ENCODE results near the gene PLEKHM3. TPM values are rescaled to one million over a fixed set of nuclear protein-coding genes. Genes with fewer than 3 reads are reported as not detected.

PLEKHM3 gene
- total RNA-seq, 1 experiment from 2014 or later, result 9.3 TPM

DNA sequence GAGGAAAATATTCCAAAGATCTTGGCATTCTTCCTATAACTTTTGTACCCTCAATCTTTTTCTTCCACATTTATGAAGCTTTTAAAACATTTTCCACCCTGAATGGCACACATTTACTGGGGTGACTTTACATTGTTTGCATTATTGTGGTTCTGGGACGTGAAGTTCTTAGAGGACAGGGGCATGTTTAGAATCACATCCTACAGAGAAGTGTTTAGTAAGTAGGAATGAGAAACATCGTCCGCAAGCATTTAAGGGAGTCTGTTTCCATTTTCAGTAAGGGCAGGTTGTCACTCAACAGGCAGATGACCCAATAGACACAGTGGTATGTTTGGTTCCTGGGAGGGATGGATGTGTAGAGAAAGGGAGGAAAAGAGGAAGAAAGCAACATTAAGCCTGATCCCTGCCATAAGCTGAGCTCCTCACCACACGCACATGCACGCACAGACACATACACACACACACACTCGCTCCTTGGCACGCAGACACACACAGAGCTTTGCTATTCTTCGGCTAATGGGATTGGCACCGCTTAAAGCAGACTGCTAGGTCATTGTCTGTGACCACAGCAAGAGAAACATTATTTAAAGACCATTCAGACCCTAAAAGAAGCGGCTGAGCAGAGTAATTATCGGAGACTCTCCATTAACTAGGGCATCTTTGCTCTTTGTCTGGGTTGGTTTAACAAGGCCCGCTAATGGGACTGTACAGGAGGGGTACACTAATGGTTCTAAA lies 14.2 kb upstream of the PLEKHM3 start:
- intact Hi-C loops (cut with micrococcal nuclease; ENCODE audit: unreplicated experiment), result loop anchor here (1.0 to 10.0 kb wide), 4 partner anchors 66 to 415 kb away; partner anchors contain the start of genes FZD5 and METTL21A
- ChIA-PET CTCF (interaction anchor here (0.8 to 3.3 kb wide), 17 partner anchors 14 to 292 kb away, joined by 3 to 77 read pairs (median 6); partner anchors contain the start of genes FZD5 and PLEKHM3), POLR2A (no interaction called here)
- Mint-ChIP-seq H3K27ac (ENCODE audit: unreplicated experiment) (no peak overlapping the region), H3K4me3 (ENCODE audit: unreplicated experiment) (no peak overlapping the region), H3K9me3 (ENCODE audit: unreplicated experiment) (no peaks in the 10 kb centered on the region), H3K27me3 (ENCODE audit: insufficient read depth, unreplicated experiment) (no peaks in the 10 kb centered on the region), H3K4me1 (ENCODE audit: low read depth, unreplicated experiment) (peaks cover 26% of the 10 kb centered on the region), H3K36me3 (ENCODE audit: insufficient read depth, unreplicated experiment) (no peaks in the 10 kb centered on the region)
- Histone ChIP-seq H3K36me3 (ENCODE audit: control insufficient read depth, insufficient read depth, low read length) (no peaks in the 10 kb centered on the region), H3K4me1 (peaks cover 20% of the 10 kb centered on the region), H3K9me3 (peaks cover 5% of the 10 kb centered on the region), H3K27me3 (replicated peaks; ENCODE audit: control insufficient read depth, insufficient read depth, low read length) (no peaks in the 10 kb centered on the region), H3K4me3 (ENCODE audit: low read depth, low read length) (no peak overlapping the region)
- TF ChIP-seq, protein P1, sequence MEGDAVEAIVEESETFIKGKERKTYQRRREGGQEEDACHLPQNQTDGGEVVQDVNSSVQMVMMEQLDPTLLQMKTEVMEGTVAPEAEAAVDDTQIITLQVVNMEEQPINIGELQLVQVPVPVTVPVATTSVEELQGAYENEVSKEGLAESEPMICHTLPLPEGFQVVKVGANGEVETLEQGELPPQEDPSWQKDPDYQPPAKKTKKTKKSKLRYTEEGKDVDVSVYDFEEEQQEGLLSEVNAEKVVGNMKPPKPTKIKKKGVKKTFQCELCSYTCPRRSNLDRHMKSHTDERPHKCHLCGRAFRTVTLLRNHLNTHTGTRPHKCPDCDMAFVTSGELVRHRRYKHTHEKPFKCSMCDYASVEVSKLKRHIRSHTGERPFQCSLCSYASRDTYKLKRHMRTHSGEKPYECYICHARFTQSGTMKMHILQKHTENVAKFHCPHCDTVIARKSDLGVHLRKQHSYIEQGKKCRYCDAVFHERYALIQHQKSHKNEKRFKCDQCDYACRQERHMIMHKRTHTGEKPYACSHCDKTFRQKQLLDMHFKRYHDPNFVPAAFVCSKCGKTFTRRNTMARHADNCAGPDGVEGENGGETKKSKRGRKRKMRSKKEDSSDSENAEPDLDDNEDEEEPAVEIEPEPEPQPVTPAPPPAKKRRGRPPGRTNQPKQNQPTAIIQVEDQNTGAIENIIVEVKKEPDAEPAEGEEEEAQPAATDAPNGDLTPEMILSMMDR (IDR thresholded peaks at IDR 0.05; ENCODE audit: insufficient read depth in 1 of 2, low read depth in 1 of 2, low read length in 1 of 2, severe bottlenecking in 1 of 2, unreplicated experiment in 1 of 2), result no peak
- BruUV-seq (replicated peaks), result no TSS peak
- no peak for DNase-seq

DNA sequence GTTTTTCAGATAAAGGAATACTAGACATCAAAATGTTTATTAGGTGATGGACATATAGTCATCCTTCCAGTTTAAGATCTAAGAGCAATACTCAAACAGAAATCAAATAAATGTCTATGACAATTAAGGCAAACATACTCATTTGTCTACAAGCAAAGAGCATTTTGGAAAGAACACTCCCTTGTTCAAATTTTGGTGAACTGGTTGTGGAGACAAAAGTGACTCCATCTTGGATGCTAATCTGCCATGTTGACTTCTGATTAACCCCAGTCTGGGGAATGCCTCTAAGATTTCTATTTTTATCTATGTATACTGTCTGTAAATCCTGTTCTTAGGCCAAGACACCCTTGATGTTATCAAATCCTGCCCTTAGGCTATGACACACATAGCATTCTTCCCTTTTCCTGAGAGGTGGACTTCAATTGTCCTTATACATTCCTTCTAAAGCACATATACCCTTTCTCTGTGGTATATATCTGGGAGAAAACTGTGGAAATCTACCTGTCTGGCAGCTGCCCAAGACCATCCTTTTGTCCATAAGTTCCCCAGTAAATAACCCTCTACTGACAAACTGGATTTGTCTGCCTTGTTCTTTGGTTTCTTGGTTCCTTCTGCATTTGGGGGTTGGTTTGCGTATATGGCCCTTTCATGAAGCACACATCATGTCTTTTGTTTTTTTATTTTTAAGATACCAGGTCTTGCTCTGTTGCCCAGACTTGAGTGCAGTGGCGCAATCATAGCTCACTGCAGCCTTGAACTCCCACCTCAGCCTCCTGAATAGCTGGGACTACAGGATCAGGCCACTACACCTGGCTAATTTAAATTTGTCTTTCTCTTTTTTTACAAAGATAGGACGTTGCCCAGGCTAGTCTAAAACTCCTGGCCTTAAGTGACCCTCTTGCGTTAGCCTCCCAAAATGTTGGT lies 12.5 kb upstream of the PLEKHM3 start:
- no peaks in the 10 kb centered on the region for H3K27me3 ChIP-seq (replicated peaks; ENCODE audit: control insufficient read depth, insufficient read depth, low read length)
- H3K9me3 ChIP-seq, result peaks cover 8% of the 10 kb centered on the region
- intact Hi-C loops (cut with micrococcal nuclease; ENCODE audit: unreplicated experiment), result loop anchor here (10.0 kb wide), 1 partner anchor 413 kb away; the partner anchor contains the start of gene METTL21A
- peak in 1 of 2 experiments; percentile 56 for DNase-seq
- H3K36me3 ChIP-seq (ENCODE audit: control insufficient read depth, insufficient read depth, low read length), result no peaks in the 10 kb centered on the region
- H3K36me3 Mint-ChIP-seq (ENCODE audit: insufficient read depth, unreplicated experiment), result no peaks in the 10 kb centered on the region
- BruUV-seq (replicated peaks), result no TSS peak
- no peak overlapping the region for H3K4me3 Mint-ChIP-seq (ENCODE audit: unreplicated experiment)
- peak overlapping the region; percentile 51 for H3K27ac Mint-ChIP-seq (ENCODE audit: unreplicated experiment)
- ChIA-PET POLR2A (no interaction called here), CTCF (interaction anchor here (0.6 to 1.6 kb wide), 2 partner anchors 18 to 292 kb away, joined by 3 to 4 read pairs; no protein-coding TSS in a partner anchor)
- H3K9me3 Mint-ChIP-seq (ENCODE audit: unreplicated experiment), result no peaks in the 10 kb centered on the region
- TF ChIP-seq, protein P1 (IDR thresholded peaks at IDR 0.05; ENCODE audit: insufficient read depth in 1 of 2, low read depth in 1 of 2, low read length in 1 of 2, severe bottlenecking in 1 of 2, unreplicated experiment in 1 of 2), result no peak
- peaks cover 33% of the 10 kb centered on the region for H3K4me1 ChIP-seq
- no peaks in the 10 kb centered on the region for H3K27me3 Mint-ChIP-seq (ENCODE audit: insufficient read depth, unreplicated experiment)
- H3K4me1 Mint-ChIP-seq (ENCODE audit: low read depth, unreplicated experiment), result peaks cover 32% of the 10 kb centered on the region
- H3K4me3 ChIP-seq (ENCODE audit: low read depth, low read length), result no peak overlapping the region

DNA sequence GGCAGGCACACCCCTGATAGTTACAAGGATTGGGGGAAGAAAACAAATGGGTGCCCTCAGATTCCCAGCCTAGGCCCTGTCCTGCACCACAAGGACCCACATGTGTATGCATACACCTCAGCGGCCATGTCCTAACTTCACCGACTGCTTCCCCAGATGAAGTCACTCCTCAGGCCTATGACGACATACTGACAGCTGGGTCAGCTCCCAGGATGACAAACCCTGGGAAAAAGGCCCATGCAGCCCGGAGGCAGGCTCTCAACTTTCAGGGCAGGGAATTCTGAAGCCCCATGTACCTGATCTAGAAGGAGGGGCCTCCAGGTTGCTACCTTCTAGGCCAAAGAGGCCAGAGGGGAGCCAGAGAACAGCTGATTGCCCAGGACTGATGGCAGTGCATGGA lies 11.0 kb upstream of the PLEKHM3 start:
- Histone ChIP-seq H3K4me3 (ENCODE audit: low read depth, low read length) (no peak overlapping the region), H3K27me3 (replicated peaks; ENCODE audit: control insufficient read depth, insufficient read depth, low read length) (no peaks in the 10 kb centered on the region), H3K9me3 (peaks cover 8% of the 10 kb centered on the region), H3K36me3 (ENCODE audit: control insufficient read depth, insufficient read depth, low read length) (no peaks in the 10 kb centered on the region), H3K4me1 (peaks cover 47% of the 10 kb centered on the region)
- no TSS peak for BruUV-seq (replicated peaks)
- H3K9me3 Mint-ChIP-seq (ENCODE audit: unreplicated experiment), result no peaks in the 10 kb centered on the region
- H3K4me1 Mint-ChIP-seq (ENCODE audit: low read depth, unreplicated experiment), result peaks cover 45% of the 10 kb centered on the region
- ChIA-PET CTCF (no interaction called here), POLR2A (no interaction called here)
- no peaks in the 10 kb centered on the region for H3K36me3 Mint-ChIP-seq (ENCODE audit: insufficient read depth, unreplicated experiment)
- TF ChIP-seq, protein P1 (IDR thresholded peaks at IDR 0.05; ENCODE audit: insufficient read depth in 1 of 2, low read depth in 1 of 2, low read length in 1 of 2, severe bottlenecking in 1 of 2, unreplicated experiment in 1 of 2), result no peak
- no peak overlapping the region for H3K27ac Mint-ChIP-seq (ENCODE audit: unreplicated experiment)
- H3K4me3 Mint-ChIP-seq (ENCODE audit: unreplicated experiment), result no peak overlapping the region
- intact Hi-C loops (cut with micrococcal nuclease; ENCODE audit: unreplicated experiment), result loop anchor here (1.0 to 10.0 kb wide), 2 partner anchors 82 to 412 kb away; partner anchors contain the start of gene METTL21A
- H3K27me3 Mint-ChIP-seq (ENCODE audit: insufficient read depth, unreplicated experiment), result no peaks in the 10 kb centered on the region
- DNase-seq, result no peak
